Measurements from ENCODE around the gene NAV2.
"Not testable (repeated sequence)": the region's sequence is repeated elsewhere in the genome, so short reads cannot be mapped to it uniquely, and the experiment has no call there.

NAV2 gene

DNA sequence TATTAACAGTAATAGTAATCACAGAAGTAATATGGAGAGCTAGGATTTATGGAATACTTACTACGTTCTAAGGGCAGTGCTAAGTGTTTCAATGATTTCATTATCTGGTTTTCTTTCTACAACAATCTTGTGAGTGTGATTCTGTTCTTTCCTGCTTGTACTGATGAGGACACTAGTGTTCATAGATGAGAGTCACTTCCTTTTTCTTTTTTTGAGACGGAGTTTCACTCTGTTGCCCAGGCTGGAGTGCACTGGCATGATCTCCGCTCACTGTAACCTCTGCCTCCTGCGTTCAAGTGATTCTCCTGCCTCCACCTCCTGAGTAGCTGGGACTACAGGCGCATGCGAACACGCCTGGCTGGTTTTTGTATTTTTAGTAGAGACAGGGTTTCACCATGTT, 366.2 kb downstream of the NAV2 start:
- Mint-ChIP-seq H3K9me3 (peaks cover 14% of the 10 kb centered on the region), H3K27me3 (ENCODE audit: low read depth, poor library complexity) (peaks cover 7% of the 10 kb centered on the region), H3K4me3 (no peak overlapping the region), H3K4me1 (peaks cover 18% of the 10 kb centered on the region), H3K36me3 (ENCODE audit: low read depth) (peaks cover 89% of the 10 kb centered on the region), H3K27ac (no peak overlapping the region)
- TF ChIP-seq, protein P1, sequence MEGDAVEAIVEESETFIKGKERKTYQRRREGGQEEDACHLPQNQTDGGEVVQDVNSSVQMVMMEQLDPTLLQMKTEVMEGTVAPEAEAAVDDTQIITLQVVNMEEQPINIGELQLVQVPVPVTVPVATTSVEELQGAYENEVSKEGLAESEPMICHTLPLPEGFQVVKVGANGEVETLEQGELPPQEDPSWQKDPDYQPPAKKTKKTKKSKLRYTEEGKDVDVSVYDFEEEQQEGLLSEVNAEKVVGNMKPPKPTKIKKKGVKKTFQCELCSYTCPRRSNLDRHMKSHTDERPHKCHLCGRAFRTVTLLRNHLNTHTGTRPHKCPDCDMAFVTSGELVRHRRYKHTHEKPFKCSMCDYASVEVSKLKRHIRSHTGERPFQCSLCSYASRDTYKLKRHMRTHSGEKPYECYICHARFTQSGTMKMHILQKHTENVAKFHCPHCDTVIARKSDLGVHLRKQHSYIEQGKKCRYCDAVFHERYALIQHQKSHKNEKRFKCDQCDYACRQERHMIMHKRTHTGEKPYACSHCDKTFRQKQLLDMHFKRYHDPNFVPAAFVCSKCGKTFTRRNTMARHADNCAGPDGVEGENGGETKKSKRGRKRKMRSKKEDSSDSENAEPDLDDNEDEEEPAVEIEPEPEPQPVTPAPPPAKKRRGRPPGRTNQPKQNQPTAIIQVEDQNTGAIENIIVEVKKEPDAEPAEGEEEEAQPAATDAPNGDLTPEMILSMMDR (IDR thresholded peaks at IDR 0.05): no peak
- no peak for DNase-seq

GRCh38 chr11:20080032-20080685, 367.5 kb downstream of the NAV2 start:
- Mint-ChIP-seq H3K9me3 (peaks cover 2% of the 10 kb centered on the region), H3K27me3 (ENCODE audit: low read depth, poor library complexity) (peaks cover 7% of the 10 kb centered on the region), H3K27ac (no peak overlapping the region), H3K4me1 (peaks cover 14% of the 10 kb centered on the region), H3K4me3 (no peak overlapping the region), H3K36me3 (ENCODE audit: low read depth) (peaks cover 86% of the 10 kb centered on the region)
- DNase-seq: no peak
- TF ChIP-seq, protein P1 (IDR thresholded peaks at IDR 0.05): no peak

GRCh38 chr11:20081336-20081735, 368.7 kb downstream of the NAV2 start:
- H3K9me3 Mint-ChIP-seq: no peaks in the 10 kb centered on the region
- H3K27ac Mint-ChIP-seq: no peak overlapping the region
- TF ChIP-seq, protein P1 (IDR thresholded peaks at IDR 0.05): no peak
- H3K36me3 Mint-ChIP-seq (ENCODE audit: low read depth): peaks cover 86% of the 10 kb centered on the region
- peaks cover 6% of the 10 kb centered on the region for H3K4me1 Mint-ChIP-seq
- H3K4me3 Mint-ChIP-seq: no peak overlapping the region
- no peak for DNase-seq
- peaks cover 2% of the 10 kb centered on the region for H3K27me3 Mint-ChIP-seq (ENCODE audit: low read depth, poor library complexity)

GRCh38 chr11:20083877-20084276, 371.2 kb downstream of the NAV2 start:
- Mint-ChIP-seq H3K4me1 (peaks cover 24% of the 10 kb centered on the region), H3K36me3 (ENCODE audit: low read depth) (peaks cover 94% of the 10 kb centered on the region)
- not testable (repeated sequence) for DNase-seq; H3K4me3 Mint-ChIP-seq; H3K27ac Mint-ChIP-seq; H3K27me3 Mint-ChIP-seq (ENCODE audit: low read depth, poor library complexity); H3K9me3 Mint-ChIP-seq

DNA sequence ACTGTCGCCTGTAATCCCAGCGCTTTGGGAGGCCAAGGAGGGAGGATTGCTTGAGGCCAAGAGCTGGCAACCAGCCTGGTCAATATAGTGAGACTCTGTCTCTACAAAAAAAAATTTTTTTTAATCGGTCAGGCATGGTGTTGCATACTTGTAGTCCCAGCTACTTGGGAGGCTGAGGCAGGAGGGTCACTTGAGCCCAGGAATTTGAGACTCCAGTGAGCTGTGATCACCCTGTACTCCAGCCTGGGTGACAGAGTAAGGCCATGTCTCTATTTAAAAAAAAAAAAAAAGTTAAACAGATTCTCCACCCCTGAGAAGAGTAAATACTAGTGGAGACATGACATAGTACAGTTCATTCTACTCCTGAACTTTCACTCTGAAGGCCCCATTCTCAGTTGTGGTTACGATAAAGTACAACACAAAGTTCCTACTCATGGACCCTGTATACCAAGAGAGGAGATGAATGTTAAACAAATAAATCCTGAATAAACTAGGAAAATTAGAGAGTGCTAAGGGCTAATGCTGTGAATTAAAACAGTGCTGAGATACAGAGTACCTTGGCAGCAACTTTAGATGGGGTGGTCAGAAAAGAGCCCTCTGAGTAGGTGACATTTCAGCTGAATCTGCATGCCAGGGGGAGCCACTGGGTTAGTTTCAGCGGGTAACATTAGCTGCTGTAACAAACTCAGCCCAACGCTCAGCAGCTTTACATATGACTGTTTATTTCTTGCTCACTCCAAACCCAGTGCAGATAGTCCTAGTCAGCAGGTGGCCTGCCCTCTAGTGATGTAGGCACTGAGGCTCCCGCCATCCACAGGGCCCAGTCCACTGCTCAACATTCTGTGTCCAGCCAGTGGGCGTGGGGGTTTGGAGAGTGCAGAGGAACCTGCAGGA, 372.5 kb downstream of the NAV2 start:
- TF ChIP-seq, protein P1 (IDR thresholded peaks at IDR 0.05): no peak
- Mint-ChIP-seq H3K4me3 (no peak overlapping the region), H3K9me3 (no peaks in the 10 kb centered on the region), H3K27me3 (ENCODE audit: low read depth, poor library complexity) (peaks cover 2% of the 10 kb centered on the region), H3K27ac (no peak overlapping the region), H3K36me3 (ENCODE audit: low read depth) (peaks cover 91% of the 10 kb centered on the region), H3K4me1 (peaks cover 37% of the 10 kb centered on the region)
- no peak for DNase-seq

- no peaks in the 10 kb centered on the region for H3K9me3 Mint-ChIP-seq
- no peak overlapping the region for H3K27ac Mint-ChIP-seq
- H3K36me3 Mint-ChIP-seq (ENCODE audit: low read depth): peaks cover 88% of the 10 kb centered on the region
- DNase-seq: no peak
- H3K4me3 Mint-ChIP-seq: no peak overlapping the region
- peaks cover 45% of the 10 kb centered on the region for H3K4me1 Mint-ChIP-seq
- H3K27me3 Mint-ChIP-seq (ENCODE audit: low read depth, poor library complexity): peaks cover under 1% of the 10 kb centered on the region
- TF ChIP-seq, protein P1 (IDR thresholded peaks at IDR 0.05): no peak
These were observed 373.3 kb downstream of the NAV2 start for GRCh38 chr11:20085918-20086317.
